GM19395 (cell line): Measurements from ENCODE around the gene OXT.
"Not testable (repeated sequence)": the region's sequence is repeated elsewhere in the genome, so short reads cannot be mapped to it uniquely, and the experiment has no call there.

ENCODE experiments used
- ATAC-seq: cut with Tn5 transposase; IDR thresholded peaks from one replicate; pipeline ENCODE4 v1.9.1; 2021; ENCODE audit warnings: mild to moderate bottlenecking, moderate library complexity; ENCODE audit not compliant: unreplicated experiment

The OXT gene

GRCh38 chr20:3047486-3048419, 23.7 kb upstream of the OXT start:
- ATAC-seq, result no peak

DNA sequence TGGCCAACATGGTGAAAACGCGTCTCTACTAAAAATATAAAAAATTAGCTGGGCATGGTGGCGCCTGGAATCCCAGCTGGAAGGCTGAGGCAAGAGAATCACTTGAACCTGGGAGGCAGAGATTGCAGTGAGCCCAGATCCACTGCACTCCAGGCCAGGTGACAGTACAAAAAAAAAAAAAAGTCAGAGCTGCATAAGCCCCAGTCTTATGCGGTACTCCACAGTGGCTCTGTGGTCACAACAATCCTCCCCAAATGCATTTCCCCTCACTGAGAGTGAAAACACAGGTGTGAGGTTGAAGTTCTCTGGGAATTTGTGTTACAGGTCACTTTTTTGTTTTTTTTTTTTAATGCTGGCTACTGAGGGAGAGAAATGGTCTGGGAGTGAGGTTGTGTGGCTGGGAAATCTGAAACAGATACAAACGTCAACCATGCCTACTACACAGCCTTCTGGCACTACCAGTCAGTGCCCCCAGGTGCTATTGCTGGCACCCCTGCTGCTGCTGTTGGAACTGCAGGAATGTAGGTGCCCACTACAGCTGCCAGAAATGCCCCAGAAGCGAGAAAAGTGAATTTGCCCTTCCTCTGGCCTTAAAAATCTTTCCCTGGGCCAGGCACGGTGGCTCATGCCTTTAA, 19.9 kb upstream of the OXT start:
- no peak for ATAC-seq

GRCh38 chr20:3059489-3059888, 11.9 kb upstream of the OXT start:
- no peak for ATAC-seq

DNA sequence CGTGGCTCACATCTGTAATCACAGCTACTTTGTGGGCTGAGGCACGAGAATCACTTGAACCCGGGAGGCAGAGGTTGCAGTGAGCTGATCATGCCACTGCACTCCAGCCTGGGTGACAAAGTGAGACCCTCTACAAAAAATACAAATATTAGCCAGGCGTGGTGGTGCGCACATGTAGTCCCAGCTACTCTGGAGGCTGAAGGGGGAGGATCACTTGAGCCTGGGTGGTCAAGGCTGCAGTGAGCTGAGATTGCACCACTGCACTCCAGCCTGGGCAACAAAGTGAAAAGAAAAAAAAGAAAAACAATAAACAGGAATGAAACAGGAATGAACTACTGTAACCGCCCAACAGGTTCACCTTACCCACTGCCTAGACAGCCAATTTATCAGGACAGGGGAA, 7.3 kb upstream of the OXT start:
- not testable (repeated sequence) for ATAC-seq

GRCh38 chr20:3067139-3068014, 4.0 kb upstream of the OXT start:
- no peak for ATAC-seq

DNA sequence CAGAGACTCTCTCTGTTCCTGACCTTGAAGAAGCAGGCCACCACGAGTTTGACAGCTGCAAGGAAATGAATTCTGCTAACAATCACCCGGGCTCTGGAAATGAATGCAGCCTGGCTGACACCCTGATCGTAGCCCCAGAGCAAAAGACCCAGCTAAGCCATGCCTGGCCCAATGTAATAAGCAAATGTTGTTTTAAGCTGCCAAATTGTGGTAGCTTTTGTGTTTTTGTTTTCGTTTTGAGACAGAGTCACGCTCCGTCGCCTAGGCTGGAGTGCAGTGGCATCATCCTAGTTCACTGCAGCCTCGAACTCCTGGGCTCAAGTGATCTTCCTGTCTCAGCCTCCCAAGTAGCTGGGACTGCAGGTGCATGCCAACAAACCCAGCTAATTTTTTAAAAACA, 3.3 kb upstream of the OXT start:
- ATAC-seq, result no peak

GRCh38 chr20:3068986-3069900, 2.2 kb upstream of the OXT start:
- no peak for ATAC-seq

- ATAC-seq, result no peak
These were observed 695 bp upstream of the OXT start for GRCh38 chr20:3070725-3071124.

GRCh38 chr20:3071266-3071609, 182 bp upstream of the OXT start:
- no peak for ATAC-seq

GRCh38 chr20:3072530-3073250, 1.3 kb downstream of the OXT start:
- ATAC-seq, result no peak

DNA sequence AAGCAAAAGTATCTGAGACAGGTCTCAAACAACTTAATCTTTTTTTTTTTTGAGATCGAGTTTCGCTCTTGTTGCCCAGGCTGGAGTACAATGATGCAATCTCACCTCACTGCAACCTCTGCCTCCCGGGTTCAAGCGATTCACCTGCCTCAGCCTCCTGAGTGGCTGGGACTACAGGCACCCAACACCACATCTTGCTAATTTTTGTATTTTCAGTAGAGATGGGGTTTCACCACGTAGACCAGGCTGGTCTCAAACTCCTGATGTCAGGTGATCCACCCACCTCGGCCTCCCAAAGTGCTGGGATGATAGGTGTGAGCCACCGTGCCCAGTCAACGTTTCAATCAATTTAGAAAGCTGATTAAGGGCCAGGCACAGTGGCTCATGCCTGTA, 1.8 kb downstream of the OXT start:
- not testable (repeated sequence) for ATAC-seq

DNA sequence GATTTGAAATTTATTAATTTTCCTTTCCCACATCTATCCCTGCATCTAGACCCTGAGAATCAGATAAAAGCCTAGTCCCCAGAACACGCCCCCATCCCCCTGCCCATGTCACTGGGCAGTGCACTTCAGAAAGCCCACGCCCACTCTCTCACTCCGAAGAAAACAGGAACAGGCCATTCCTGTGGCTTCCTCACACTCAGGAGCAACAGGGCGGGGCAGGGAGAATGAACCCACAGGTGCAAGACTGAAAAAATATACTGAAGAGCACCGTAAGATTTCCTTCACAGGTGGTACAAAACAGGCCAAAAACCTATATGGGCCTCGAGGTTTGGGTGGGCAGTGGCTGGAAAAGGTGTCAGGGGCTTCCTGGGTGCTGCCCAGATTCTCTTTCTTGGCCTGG, 3.4 kb downstream of the OXT start:
- no peak for ATAC-seq

DNA sequence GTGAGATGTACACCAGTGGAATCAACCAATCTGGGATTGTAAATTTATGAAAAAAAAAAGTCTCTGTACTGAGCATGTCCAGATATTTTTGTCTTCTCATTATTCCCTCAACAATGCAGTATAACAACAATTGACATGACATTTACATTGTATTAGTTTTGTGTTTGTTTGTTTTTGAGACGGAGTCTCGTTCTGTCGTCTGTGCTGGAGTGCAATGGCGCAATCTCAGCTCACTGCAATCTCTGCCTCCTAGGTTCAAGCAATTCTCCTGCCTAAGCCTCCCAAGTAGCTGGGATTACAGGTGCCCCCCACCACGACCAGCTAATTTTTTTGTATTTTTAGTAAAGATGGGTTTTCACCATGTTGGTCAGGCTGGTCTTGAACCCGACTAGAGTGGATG, 3.9 kb downstream of the OXT start:
- not testable (repeated sequence) for ATAC-seq

DNA sequence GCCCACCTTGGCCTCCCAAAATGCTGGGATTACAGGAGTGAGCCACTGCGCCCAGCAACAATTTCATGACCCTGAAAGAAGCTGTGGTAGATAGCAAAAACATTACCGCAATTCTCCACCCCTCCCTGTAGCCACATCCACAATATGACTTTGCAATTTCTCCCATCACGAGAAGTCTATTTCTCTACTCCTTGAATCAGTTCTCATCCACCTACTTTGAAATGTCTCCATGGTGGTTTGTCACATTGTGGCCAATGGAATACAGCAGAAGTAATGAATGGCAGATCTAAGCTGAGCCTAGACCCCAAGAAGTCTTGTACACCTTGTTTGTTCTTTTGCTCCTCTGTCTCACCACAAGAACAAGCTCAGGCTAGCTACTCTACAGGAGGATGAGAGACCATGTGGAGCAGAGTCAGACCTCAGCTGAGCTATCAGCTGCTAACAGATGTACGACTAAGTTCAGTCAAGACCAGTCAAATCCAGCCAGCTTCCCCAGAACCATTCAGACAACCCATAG, 6.3 kb downstream of the OXT start:
- no peak for ATAC-seq

GRCh38 chr20:3080939-3081388, 9.5 kb downstream of the OXT start:
- ATAC-seq, result no peak

- ATAC-seq, result no peak
These were observed 10.2 kb downstream of the OXT start for GRCh38 chr20:3081641-3082040.

DNA sequence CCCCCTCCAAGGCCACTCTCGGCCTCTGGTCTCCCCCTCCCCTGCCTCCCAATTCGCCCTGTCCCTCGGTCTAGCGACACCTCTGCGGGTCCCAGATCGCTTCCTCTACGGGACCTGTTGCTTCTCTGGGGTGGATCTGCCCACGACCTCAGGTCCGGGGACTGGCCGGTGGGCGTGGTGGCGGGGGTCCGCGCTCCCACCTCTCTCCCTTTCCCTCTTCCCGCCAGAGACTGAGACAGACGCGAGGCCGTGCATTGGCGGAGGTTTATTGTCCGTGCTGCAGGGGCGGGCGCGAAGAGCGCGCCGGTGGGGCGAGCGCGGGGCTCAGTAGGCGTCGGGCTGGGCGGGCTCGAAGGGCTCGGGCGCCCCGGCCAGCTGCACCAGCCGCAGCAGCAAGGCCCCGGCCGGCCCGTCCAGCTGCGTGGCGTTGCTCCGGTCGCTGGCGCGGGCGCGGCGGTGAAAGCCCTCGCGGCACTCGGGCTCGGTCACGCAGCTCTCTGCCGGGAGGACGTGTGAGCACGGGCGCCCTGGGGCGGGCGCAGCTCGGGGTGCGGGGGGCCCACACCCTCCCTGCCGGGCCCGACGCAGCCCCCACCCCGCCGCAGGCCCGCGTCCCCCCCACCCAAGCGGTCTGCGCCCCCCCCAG, 11.0 kb downstream of the OXT start:
- no peak for ATAC-seq

DNA sequence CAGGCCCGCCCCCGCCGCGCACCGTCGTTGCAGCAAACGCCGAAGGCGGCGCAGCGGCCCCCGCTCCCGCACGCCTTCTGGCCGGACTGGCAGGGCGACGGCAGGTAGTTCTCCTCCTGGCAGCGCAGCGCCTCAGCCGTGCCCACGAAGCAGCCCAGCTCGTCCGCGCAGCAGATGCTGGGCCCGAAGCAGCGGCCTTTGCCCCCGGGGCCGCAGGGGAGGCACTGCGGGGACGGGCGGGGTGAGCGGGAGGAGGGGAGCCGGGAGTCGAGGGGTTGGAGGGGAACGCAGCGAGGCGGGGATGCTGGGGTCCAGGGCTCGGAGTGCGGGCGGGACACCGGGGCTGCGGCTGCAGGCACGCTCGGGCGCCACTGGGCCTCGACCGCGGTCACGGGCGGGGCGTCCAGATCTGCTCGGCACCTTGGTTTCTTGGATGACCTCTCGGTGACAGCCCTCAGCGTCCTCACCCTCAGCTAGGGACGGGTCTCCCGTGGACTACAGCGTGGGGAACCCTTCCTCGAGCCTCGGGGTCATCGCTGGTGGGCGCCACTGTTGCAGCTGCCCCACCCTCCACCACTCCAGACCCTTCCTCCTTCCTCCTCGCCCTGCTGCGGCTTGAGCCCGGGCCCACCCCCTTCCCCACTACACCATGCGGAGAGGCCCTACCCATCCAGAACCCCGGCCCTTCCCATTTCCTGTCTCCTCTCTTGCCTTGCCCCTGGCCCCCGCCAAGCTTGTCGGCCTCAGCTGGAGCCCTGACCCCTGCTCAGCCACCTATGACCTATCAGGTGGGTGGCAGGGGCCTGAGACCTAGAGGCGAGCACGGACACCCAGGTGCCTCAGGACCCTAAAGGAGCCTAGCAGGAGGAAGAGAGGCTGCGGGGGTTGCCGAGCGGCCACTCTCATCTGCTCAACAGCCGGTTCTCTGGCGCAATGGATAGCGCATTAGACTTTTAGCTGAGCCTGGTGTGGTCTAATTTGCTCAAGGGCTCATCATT, 11.8 kb downstream of the OXT start:
- no peak for ATAC-seq
